ENCODE data around the gene SCN8A.
"Not testable (repeated sequence)": the region's sequence is repeated elsewhere in the genome, so short reads cannot be mapped to it uniquely, and the experiment has no call there.

The SCN8A gene

GRCh38 chr12:51598156-51598555 lies 7.1 kb downstream of the SCN8A start:
- TF ChIP-seq CTCF (conservative IDR thresholded peaks at IDR 0.05; ENCODE audit: low read depth, low read length): no peak
- H3K4me3 ChIP-seq (ENCODE audit: low read length): no peak overlapping the region
- DNase-seq (ENCODE audit: low read depth): no peak

GRCh38 chr12:51600721-51601120 lies 9.7 kb downstream of the SCN8A start:
- no peak overlapping the region for H3K4me3 ChIP-seq (ENCODE audit: low read length)
- no peak for DNase-seq (ENCODE audit: low read depth)
- TF ChIP-seq CTCF (conservative IDR thresholded peaks at IDR 0.05; ENCODE audit: low read depth, low read length): no peak

- H3K4me3 ChIP-seq (ENCODE audit: low read length): no peak overlapping the region
- TF ChIP-seq CTCF (conservative IDR thresholded peaks at IDR 0.05; ENCODE audit: low read depth, low read length): no peak
- DNase-seq (ENCODE audit: low read depth): no peak
Measured at GRCh38 chr12:51601241-51601640, 10.2 kb downstream of the SCN8A start.

GRCh38 chr12:51605896-51606295 lies 14.9 kb downstream of the SCN8A start:
- not testable (repeated sequence) for H3K4me3 ChIP-seq (ENCODE audit: low read length)

GRCh38 chr12:51607197-51607596 lies 16.2 kb downstream of the SCN8A start:
- DNase-seq (ENCODE audit: low read depth); H3K4me3 ChIP-seq (ENCODE audit: low read length): not testable (repeated sequence)

More at GRCh38 chr12:51605896-51606295, 14.9 kb downstream of the SCN8A start:
- DNase-seq (ENCODE audit: low read depth): not testable (repeated sequence)

DNA sequence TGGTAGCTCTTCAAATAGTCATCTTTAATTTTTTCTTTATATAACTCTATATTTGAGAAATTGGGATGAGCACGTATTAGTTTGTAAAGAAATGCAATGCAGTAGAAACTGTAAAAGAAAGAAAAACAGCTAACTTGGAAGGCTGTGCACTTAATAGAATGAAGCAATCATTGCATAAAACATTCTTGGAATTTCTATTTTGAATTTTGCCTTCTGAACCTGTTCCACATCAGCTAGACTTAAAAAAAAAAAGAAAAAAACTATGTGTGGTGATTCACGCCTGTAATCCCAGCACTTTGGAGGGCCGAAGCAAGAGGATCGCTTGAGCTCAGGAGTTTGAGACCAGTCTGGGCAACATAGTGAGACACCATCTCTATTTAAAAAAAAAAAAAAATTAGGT lies 29.4 kb downstream of the SCN8A start:
- no peak overlapping the region for H3K4me3 ChIP-seq (ENCODE audit: low read length)
- DNase-seq (ENCODE audit: low read depth): peak; percentile 30
- no peak for TF ChIP-seq CTCF (conservative IDR thresholded peaks at IDR 0.05; ENCODE audit: low read depth, low read length)

GRCh38 chr12:51621156-51621922 lies 30.3 kb downstream of the SCN8A start:
- H3K4me3 ChIP-seq (ENCODE audit: low read length): no peak overlapping the region
- no peak for TF ChIP-seq CTCF (conservative IDR thresholded peaks at IDR 0.05; ENCODE audit: low read depth, low read length)
- DNase-seq (ENCODE audit: low read depth): no peak

- H3K4me3 ChIP-seq (ENCODE audit: low read length): no peak overlapping the region
- DNase-seq (ENCODE audit: low read depth): peak; percentile 46
- TF ChIP-seq CTCF (conservative IDR thresholded peaks at IDR 0.05; ENCODE audit: low read depth, low read length): no peak
Measured at GRCh38 chr12:51622564-51622963, 31.5 kb downstream of the SCN8A start.

Measured in retinal pigment epithelial cell (primary cell).